Esophagus squamous epithelium (tissue), 4 donors: ENCODE measurements around the gene RNGTT.

Experiments used
- POLR2A ChIP-seq, 4 donors: fragments of 450-650 bp; IDR thresholded peaks; one replicate each; pipeline ENCODE4 v1.6.1; 2017; ENCODE audit warnings: antibody characterized with exemption in 4 of 4, mild to moderate bottlenecking in 4 of 4, moderate library complexity in 3 of 4
- TF ChIP-seq, protein P1 (sequence below), 6 experiments: fragments of 450-650 bp in 4 of 6; fragments of 200-600 bp in 2 of 6; sonication (generic) in 2 of 6; IDR thresholded peaks; one replicate each; pipeline ENCODE4 v1.5.1; 2016 to 2019; ENCODE audit warnings: antibody characterized with exemption in 6 of 6, mild to moderate bottlenecking in 4 of 6, moderate library complexity in 4 of 6

DNA sequence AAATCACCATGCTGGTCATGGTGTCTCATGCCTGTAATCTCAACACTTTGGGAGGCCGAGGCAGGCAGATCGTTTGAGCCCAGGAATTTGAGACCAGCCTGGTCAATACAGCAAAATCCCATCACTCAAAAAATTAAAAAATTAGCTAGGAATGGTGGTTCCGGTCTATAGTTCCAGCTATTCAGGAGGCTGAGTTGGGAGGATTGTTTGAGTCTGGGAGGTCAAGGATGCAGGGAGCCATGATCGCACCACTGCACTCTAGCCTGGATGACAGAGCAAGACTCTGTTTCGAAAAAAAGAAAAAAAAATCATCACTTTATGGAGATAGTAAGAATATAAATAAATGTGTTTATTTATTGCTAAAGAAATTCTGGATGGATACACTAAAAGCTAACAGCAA is 124.1 kb downstream of the RNGTT start:
- TF ChIP-seq, protein P1, sequence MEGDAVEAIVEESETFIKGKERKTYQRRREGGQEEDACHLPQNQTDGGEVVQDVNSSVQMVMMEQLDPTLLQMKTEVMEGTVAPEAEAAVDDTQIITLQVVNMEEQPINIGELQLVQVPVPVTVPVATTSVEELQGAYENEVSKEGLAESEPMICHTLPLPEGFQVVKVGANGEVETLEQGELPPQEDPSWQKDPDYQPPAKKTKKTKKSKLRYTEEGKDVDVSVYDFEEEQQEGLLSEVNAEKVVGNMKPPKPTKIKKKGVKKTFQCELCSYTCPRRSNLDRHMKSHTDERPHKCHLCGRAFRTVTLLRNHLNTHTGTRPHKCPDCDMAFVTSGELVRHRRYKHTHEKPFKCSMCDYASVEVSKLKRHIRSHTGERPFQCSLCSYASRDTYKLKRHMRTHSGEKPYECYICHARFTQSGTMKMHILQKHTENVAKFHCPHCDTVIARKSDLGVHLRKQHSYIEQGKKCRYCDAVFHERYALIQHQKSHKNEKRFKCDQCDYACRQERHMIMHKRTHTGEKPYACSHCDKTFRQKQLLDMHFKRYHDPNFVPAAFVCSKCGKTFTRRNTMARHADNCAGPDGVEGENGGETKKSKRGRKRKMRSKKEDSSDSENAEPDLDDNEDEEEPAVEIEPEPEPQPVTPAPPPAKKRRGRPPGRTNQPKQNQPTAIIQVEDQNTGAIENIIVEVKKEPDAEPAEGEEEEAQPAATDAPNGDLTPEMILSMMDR (IDR thresholded peaks at IDR 0.05), result no peak
- no peak for TF ChIP-seq POLR2A (IDR thresholded peaks at IDR 0.05)
